Activated naive CD4-positive, alpha-beta T cell treated with anti-CD3 and anti-CD28 coated beads, Interleukin-2, amount 50 U/mL, for 72 hours (primary cell): ENCODE results near the gene PCDHB10. TPM values are rescaled to one million over a fixed set of nuclear protein-coding genes. Genes with fewer than 3 reads are reported as not detected.
"Not testable (repeated sequence)": the region's sequence is repeated elsewhere in the genome, so short reads cannot be mapped to it uniquely, and the experiment has no call there.

Source experiments
- ATAC-seq, 2 donors: fragments of 150-1000 bp; cut with Tn5 transposase; 2 replicates each; pipeline ENCODE4 v1.10.0; 2021; ENCODE audit warnings: mild to moderate bottlenecking in 2 of 2, moderate library complexity in 2 of 2
- DNase-seq, 2 donors: peaks; one replicate each; pipeline ENCODE4 v3.0.0; 2021 to 2022; ENCODE audit warnings: low spot score in 2 of 2
- H3K27ac Mint-ChIP-seq, 2 donors: one replicate each; pipeline ENCODE4 v1.8.0; 2022; ENCODE audit warnings: mild to moderate bottlenecking in 2 of 2, mixed read lengths in 2 of 2
- H3K36me3 Mint-ChIP-seq, 2 donors: one replicate each; pipeline ENCODE4 v1.8.0; 2022; ENCODE audit warnings: mixed read lengths in 2 of 2
- H3K9me3 Mint-ChIP-seq, 2 donors: one replicate each; pipeline ENCODE4 v1.8.0; 2022; ENCODE audit warnings: mixed read lengths in 2 of 2
- total RNA-seq, 2 donors: library from RNA; stranded (reverse); gene quantifications; one replicate each; pipeline ENCODE4 v1.2.3, GENCODE V29; 2022

Gene PCDHB10
- total RNA-seq, 2 donors from 2014 or later, result not detected

DNA sequence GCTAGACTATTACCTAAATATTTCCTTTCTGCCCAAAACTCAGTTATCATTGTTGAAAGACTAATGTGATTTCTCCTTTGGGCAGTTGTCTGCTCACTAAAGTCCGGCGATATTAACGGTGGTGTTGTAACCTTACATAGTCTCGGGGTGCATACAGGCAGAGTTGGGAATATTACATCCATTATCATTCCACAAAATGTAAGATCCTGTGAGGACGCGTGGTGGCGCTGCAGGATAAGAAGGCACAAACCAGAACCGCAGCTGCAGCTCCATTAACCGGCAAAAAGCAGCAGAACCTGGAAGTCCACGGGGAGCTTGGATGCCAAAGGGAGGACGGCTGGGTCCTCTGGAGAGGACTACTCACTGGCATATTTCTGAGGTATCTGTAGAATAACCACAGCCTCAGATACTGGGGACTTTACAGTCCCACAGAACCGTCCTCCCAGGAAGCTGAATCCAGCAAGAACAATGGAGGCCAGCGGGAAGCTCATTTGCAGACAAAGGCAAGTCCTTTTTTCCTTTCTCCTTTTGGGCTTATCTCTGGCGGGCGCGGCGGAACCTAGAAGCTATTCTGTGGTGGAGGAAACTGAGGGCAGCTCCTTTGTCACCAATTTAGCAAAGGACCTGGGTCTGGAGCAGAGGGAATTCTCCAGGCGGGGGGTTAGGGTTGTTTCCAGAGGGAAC is 21.6 kb downstream of the PCDHB10 start, which contains the start of gene PCDHB13:
PCDHB13 (plus strand) TSS at position 264 of the 684 bp plus-strand sequence; CDS start at position 469, 205 bp downstream.
- not testable (repeated sequence) for H3K27ac Mint-ChIP-seq, ATAC-seq, DNase-seq
- peaks cover 38 to 45% of the 10 kb centered on the region in 2 donors for H3K36me3 Mint-ChIP-seq
- peaks cover 17 to 19% of the 10 kb centered on the region in 2 donors for H3K9me3 Mint-ChIP-seq

- Mint-ChIP-seq H3K36me3 (peaks cover 31 to 43% of the 10 kb centered on the region in 2 donors), H3K9me3 (peaks cover 19 to 22% of the 10 kb centered on the region in 2 donors)
- not testable (repeated sequence) for ATAC-seq, DNase-seq, H3K27ac Mint-ChIP-seq
These were observed 22.4 kb downstream of the PCDHB10 start for GRCh38 chr5:141214583-141214982.

DNA sequence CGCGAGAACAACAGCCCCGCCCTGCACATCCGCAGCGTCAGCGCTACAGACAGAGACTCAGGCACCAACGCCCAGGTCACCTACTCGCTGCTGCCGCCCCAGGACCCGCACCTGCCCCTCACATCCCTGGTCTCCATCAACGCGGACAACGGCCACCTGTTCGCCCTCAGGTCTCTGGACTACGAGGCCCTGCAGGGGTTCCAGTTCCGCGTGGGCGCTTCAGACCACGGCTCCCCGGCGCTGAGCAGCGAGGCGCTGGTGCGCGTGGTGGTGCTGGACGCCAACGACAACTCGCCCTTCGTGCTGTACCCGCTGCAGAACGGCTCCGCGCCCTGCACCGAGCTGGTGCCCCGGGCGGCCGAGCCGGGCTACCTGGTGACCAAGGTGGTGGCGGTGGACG is 23.4 kb downstream of the PCDHB10 start:
- DNase-seq, H3K27ac Mint-ChIP-seq: not testable (repeated sequence)

GRCh38 chr5:141216035-141216434 is 23.9 kb downstream of the PCDHB10 start:
- not testable (repeated sequence) for DNase-seq, ATAC-seq, H3K27ac Mint-ChIP-seq
- H3K36me3 Mint-ChIP-seq, result peaks cover 29 to 44% of the 10 kb centered on the region in 2 donors
- H3K9me3 Mint-ChIP-seq, result peaks cover 25 to 28% of the 10 kb centered on the region in 2 donors

More for the DNA sequence above, 23.4 kb downstream of the PCDHB10 start:
- ATAC-seq, result not testable (repeated sequence)
- Mint-ChIP-seq H3K9me3 (peaks cover 23 to 30% of the 10 kb centered on the region in 2 donors), H3K36me3 (peaks cover 32 to 45% of the 10 kb centered on the region in 2 donors)

GRCh38 chr5:141223112-141223783 is 31.1 kb downstream of the PCDHB10 start, which contains the start of gene PCDHB14:
PCDHB14 (plus strand) TSS chr5:141223343; CDS start chr5:141223506, 163 bp downstream.
- ATAC-seq (no peak), DNase-seq (no peak)
- H3K27ac Mint-ChIP-seq, result no peak within 1 kb of the TSS
- peaks cover 18 to 46% of the 10 kb centered on the region in 2 donors for H3K36me3 Mint-ChIP-seq
- peaks cover 17 to 21% of the 10 kb centered on the region in 2 donors for H3K9me3 Mint-ChIP-seq

- Mint-ChIP-seq H3K36me3 (peaks cover 18 to 36% of the 10 kb centered on the region in 2 donors), H3K9me3 (peaks cover 16 to 20% of the 10 kb centered on the region in 2 donors)
- not testable (repeated sequence) for H3K27ac Mint-ChIP-seq, ATAC-seq, DNase-seq
These were observed 32.7 kb downstream of the PCDHB10 start for GRCh38 chr5:141224844-141225243.

DNA sequence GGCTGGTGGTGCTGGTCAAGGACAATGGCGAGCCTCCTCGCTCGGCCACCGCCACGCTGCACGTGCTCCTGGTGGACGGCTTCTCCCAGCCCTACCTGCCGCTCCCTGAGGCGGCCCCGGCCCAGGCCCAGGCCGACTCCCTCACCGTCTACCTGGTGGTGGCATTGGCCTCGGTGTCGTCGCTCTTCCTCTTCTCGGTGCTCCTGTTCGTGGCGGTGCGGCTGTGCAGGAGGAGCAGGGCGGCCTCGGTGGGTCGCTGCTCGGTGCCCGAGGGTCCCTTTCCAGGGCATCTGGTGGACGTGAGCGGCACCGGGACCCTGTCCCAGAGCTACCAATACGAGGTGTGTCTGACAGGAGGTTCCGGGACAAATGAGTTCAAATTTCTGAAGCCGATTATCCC is 33.3 kb downstream of the PCDHB10 start:
- Mint-ChIP-seq H3K9me3 (peaks cover 12 to 14% of the 10 kb centered on the region in 2 donors), H3K36me3 (peaks cover 12 to 30% of the 10 kb centered on the region in 2 donors)
- not testable (repeated sequence) for H3K27ac Mint-ChIP-seq, DNase-seq, ATAC-seq

GRCh38 chr5:141234109-141234667 is 42.0 kb downstream of the PCDHB10 start:
- H3K27ac Mint-ChIP-seq, result peak overlapping the region in 1 of 2 donors; percentile 69
- H3K9me3 Mint-ChIP-seq, result peaks cover 20 to 34% of the 10 kb centered on the region in 2 donors
- no peak for DNase-seq
- peaks cover 23 to 50% of the 10 kb centered on the region in 2 donors for H3K36me3 Mint-ChIP-seq
- ATAC-seq, result no peak

- peaks cover 41 to 67% of the 10 kb centered on the region in 2 donors for H3K36me3 Mint-ChIP-seq
- H3K9me3 Mint-ChIP-seq, result peaks cover 33 to 51% of the 10 kb centered on the region in 2 donors
- not testable (repeated sequence) for DNase-seq, H3K27ac Mint-ChIP-seq, ATAC-seq
These were observed 43.8 kb downstream of the PCDHB10 start for GRCh38 chr5:141235922-141236321.

DNA sequence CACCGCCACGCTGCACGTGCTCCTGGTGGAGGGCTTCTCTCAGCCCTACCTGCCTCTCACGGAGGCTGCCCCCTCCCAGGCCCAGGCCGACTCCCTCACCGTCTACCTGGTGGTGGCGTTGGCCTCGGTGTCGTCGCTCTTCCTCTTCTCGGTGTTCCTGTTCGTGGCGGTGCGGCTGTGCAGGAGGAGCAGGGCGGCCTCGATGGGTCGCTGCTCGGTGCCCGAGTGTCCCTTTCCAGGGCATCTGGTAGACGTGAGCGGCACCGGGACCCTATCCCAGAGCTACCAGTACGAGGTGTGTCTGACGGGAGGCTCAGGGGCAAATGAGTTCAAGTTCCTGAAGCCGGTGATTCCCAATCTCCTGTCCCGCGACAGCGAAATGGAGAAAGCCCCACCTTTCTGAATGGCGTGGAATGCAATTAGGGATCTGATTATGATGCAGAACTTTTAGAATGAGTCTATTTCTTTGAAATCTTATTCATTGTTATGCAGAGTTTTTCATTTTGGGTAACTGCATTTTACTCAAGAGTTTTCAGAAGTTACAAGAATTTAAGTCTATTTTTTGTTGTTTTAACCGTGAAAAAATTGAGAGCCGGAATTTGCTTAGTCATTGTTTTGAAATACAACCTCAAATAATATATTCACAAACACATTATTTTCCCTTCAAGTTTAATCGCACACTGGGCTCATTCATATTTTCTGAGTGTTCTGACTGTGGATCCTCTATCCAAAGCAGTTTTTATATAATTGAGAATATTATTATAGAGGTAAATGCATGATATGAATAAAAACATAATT is 44.6 kb downstream of the PCDHB10 start:
- H3K27ac Mint-ChIP-seq, result no peak overlapping the region
- H3K9me3 Mint-ChIP-seq, result peaks cover 33 to 56% of the 10 kb centered on the region in 2 donors
- ATAC-seq (no peak), DNase-seq (no peak)
- H3K36me3 Mint-ChIP-seq, result peaks cover 46 to 68% of the 10 kb centered on the region in 2 donors

DNA sequence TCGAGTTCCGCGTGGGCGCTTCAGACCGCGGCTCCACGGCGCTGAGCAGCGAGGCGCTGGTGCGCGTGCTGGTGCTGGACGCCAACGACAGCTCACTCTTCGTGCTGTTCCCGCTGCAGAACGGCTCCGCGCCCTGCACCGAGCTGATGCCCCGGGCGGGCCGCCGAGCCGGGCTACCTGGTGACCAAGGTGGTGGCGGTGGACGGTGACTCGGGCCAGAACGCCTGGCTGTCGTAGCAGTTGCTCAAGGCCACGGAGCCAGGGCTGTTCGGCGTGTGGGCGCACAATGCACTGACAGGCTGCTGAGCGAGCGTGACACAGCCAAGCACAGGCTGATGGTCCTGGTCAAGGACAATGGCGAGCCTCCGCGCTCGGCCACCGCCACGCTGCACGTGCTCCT is 49.3 kb downstream of the PCDHB10 start:
- Mint-ChIP-seq H3K36me3 (peaks cover 66 to 75% of the 10 kb centered on the region in 2 donors), H3K27ac (no peak overlapping the region), H3K9me3 (peaks cover 46 to 62% of the 10 kb centered on the region in 2 donors)
- no peak for ATAC-seq
- no peak for DNase-seq

Other genes starting within 250 kb of the PCDHB10 start
- gene PCDHAC2, start 225.9 kb upstream of the PCDHB10 start, total RNA-seq, result not detected
- gene PCDHB1, start 141.0 kb upstream of the PCDHB10 start, total RNA-seq, result not detected
- gene PCDHB2, start 97.7 kb upstream of the PCDHB10 start, total RNA-seq, result not detected
- not detected for gene PCDHB3, start 91.9 kb upstream of the PCDHB10 start, total RNA-seq
- gene PCDHB4, start 70.5 kb upstream of the PCDHB10 start, total RNA-seq, result not detected
- under 1 TPM in 1 of 2 donors, not detected in 1; 0.08 TPM for gene PCDHB5, start 57.1 kb upstream of the PCDHB10 start, total RNA-seq
- gene PCDHB6, start 42.3 kb upstream of the PCDHB10 start, total RNA-seq, result not detected
- not detected for gene PCDHB7, start 19.7 kb upstream of the PCDHB10 start, total RNA-seq
- gene PCDHB8, start 14.6 kb upstream of the PCDHB10 start, total RNA-seq, result not detected
- gene PCDHB16, start 10.0 kb upstream of the PCDHB10 start, total RNA-seq, result not detected
- not detected for gene PCDHB9, start 5.2 kb upstream of the PCDHB10 start, total RNA-seq
- gene PCDHB11, start 7.3 kb downstream of the PCDHB10 start, total RNA-seq, result not detected
- gene PCDHB12, start 16.4 kb downstream of the PCDHB10 start, total RNA-seq, result not detected
- not detected for gene PCDHB13, start 21.6 kb downstream of the PCDHB10 start, total RNA-seq
- gene PCDHB14, start 31.0 kb downstream of the PCDHB10 start, total RNA-seq, result not detected
- not detected for gene PCDHB15, start 53.0 kb downstream of the PCDHB10 start, total RNA-seq
- under 1 TPM in 1 of 2 donors, not detected in 1; 0.23 TPM for gene SLC25A2, start 111.7 kb downstream of the PCDHB10 start, total RNA-seq
- gene TAF7, start 128.4 kb downstream of the PCDHB10 start, total RNA-seq, result 10 to 100 TPM; 44.7 to 46.7 TPM
- under 1 TPM in 1 of 2 donors, not detected in 1; 0.11 TPM for gene PCDHGA1, start 138.2 kb downstream of the PCDHB10 start, total RNA-seq
- gene PCDHGA2, start 146.4 kb downstream of the PCDHB10 start, total RNA-seq, result not detected
- not detected for gene PCDHGA3, start 151.5 kb downstream of the PCDHB10 start, total RNA-seq
- not detected for gene PCDHGB1, start 157.7 kb downstream of the PCDHB10 start, total RNA-seq
- gene PCDHGA4, start 162.7 kb downstream of the PCDHB10 start, total RNA-seq, result not detected
- gene PCDHGB2, start 167.6 kb downstream of the PCDHB10 start, total RNA-seq, result under 1 TPM; 0.12 to 0.20 TPM
- under 1 TPM in 1 of 2 donors, not detected in 1; 0.09 TPM for gene PCDHGA5, start 171.8 kb downstream of the PCDHB10 start, total RNA-seq
- gene PCDHGB3, start 177.9 kb downstream of the PCDHB10 start, total RNA-seq, result under 1 TPM; 0.09 to 0.14 TPM
- gene PCDHGA6, start 181.5 kb downstream of the PCDHB10 start, total RNA-seq, result under 1 TPM; 0.08 to 0.09 TPM
- gene PCDHGA7, start 190.4 kb downstream of the PCDHB10 start, total RNA-seq, result not detected
- not detected for gene PCDHGB4, start 195.3 kb downstream of the PCDHB10 start, total RNA-seq
- gene PCDHGA8, start 200.3 kb downstream of the PCDHB10 start, total RNA-seq, result not detected
- under 1 TPM in 1 of 2 donors, not detected in 1; 0.12 TPM for gene PCDHGB5, start 205.6 kb downstream of the PCDHB10 start, total RNA-seq
- under 1 TPM in 1 of 2 donors, not detected in 1; 0.23 TPM for gene PCDHGA9, start 210.4 kb downstream of the PCDHB10 start, total RNA-seq
- gene PCDHGB6, start 215.7 kb downstream of the PCDHB10 start, total RNA-seq, result under 1 TPM in 1 of 2 donors, not detected in 1; 0.08 TPM
- not detected for gene PCDHGA10, start 220.6 kb downstream of the PCDHB10 start, total RNA-seq
- under 1 TPM in 1 of 2 donors, not detected in 1; 0.08 TPM for gene PCDHGB7, start 225.3 kb downstream of the PCDHB10 start, total RNA-seq
- gene PCDHGA11, start 228.7 kb downstream of the PCDHB10 start, total RNA-seq, result under 1 TPM; 0.09 to 0.14 TPM
- gene PCDHGA12, start 238.2 kb downstream of the PCDHB10 start, total RNA-seq, result under 1 TPM; 0.10 to 0.16 TPM